Measurements from ENCODE around the gene SOX9.
"Not testable (repeated sequence)": the region's sequence is repeated elsewhere in the genome, so short reads cannot be mapped to it uniquely, and the experiment has no call there.

The SOX9 gene

DNA sequence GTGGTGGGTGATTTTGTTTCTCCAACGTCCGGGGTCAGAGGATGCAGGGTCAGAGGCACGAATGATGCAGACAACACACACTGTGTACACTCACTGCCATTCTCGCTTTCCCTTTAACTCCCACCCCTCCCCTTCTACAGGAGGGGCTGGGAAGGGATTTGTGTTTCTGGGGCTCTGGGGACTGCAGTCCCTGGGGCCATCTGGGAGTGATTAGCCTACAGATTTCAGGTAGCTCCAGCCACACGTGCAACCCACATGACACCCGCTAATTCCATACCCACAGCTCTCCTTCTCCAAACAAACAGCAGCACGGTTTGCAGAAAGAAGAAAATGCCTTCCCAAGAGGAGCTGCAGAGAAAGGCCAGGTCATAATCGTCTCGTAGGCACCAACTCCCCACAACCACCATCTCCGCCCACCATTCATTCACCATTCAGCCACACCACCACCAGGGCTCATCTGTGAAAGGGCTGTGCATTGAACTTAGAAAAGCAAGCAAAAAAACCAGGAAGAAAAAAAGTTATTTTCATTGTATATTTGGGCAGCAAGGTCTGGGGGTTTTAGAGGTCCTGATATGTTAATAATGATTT is 9.4 kb upstream of the SOX9 start:
- no peak for DNase-seq

DNA sequence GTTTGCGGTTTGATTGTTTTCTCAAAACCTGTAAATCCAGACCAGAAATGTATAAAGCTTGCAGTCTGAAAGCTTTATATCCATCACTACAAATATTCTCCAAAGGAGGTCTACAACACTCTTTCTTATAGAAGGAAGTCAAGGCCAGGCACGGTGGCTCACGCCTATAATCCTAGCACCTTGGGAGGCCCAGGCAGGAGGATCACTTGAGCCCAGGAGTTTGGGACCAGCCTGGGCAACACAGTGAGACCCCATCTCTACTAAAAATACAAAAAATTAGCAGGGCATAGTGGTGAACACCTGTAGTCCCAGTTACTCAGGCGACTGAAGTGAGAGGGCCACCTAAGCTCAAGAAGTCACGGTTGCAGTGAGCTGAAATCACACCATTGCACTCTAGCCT is 8.9 kb upstream of the SOX9 start:
- DNase-seq, result not testable (repeated sequence)

DNA sequence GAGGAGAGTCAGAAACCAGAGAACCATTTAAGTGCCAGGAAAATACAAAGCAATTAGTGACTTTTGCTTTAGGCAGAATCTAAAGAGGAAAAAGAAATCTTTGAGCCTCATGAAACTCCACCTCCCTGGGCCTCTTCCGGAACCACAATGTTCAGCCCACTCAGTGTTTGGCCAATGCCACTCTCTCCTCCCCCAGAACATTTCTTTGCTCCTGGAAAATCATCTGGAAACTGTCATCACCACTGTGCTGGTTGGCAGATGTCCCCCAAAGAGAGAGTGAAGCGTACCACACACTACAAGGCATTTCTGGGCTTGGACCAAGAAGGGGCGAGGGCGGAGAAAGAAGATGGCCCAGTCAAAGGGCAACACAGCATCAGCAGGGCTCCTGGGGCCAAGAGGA is 7.1 kb upstream of the SOX9 start:
- DNase-seq, result no peak

DNA sequence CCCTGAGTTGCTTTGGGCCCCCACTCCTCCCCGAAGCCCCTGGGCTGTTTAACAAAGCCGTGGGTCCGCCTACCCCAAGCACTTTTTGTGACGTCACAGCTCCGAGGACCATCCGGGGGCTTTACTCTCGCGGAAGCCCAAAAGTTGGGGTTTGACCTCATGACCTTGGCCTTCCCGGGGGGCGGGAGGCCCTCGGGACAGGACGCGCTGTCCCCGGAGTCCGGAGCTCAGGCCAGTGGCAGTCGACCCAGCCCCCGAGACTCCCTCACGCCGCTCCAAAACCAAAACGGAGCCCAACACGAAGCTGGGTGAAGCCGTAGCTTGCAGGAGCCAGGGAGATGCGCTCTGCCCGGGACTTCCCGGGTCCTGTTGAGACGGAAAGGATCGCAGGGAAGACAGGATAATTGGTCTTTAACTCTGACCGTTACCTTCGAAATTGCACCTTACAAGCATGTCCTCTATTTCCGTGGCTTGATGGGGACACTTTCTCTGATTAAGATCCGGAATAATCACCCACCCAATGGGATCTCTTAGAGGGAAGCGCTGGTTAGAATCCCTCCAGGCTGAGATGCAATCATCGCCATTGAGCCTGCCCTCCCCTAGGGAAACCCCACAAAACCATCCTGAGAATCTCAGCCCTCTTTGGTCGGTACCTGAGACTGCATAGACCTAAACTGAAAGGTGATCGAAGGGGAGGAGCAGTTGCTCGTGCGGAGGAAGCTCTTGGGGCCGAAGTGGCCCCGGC is 4.9 kb upstream of the SOX9 start:
- DNase-seq, result no peak

DNA sequence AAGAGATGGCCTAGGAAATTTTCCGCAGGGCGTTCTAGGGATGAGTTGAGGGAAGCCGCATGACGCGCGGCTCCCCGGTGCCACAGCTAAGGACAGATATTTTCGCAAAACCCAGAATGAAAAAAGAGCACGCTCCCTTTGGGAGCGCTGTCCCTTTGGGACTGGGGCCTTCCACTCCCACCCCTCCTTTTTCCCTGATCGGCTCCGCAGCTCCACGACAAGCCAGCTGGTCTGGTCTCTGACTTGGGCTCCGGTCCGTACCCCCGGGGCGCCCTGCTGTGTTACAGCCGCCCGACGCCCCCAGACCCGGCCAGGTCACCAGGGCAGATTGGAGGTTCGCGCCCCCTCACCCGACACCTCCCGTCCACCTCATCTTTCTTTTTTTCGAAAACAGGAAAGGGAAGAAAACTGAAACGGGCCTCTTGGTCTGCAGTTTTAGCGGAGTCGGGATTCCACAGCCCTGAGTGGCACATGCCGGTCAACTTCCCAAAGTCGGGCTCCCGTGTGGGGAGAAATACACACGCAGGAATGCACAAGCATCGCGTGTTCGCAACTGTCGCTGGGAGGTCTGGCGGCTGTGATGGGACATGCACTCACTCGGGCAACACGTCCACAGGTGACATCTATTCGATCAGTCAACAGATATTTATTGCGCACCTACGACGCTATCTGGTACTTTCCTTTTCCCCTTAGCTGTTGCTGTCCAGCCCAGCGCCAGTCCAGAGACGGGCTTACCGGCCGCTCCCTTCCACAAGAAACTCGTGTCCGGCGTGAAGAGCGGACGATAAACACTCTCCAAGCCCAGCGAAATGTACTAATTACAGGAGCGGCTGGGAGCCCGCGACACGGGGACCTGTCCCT is 3.9 kb upstream of the SOX9 start:
- DNase-seq, result no peak

DNA sequence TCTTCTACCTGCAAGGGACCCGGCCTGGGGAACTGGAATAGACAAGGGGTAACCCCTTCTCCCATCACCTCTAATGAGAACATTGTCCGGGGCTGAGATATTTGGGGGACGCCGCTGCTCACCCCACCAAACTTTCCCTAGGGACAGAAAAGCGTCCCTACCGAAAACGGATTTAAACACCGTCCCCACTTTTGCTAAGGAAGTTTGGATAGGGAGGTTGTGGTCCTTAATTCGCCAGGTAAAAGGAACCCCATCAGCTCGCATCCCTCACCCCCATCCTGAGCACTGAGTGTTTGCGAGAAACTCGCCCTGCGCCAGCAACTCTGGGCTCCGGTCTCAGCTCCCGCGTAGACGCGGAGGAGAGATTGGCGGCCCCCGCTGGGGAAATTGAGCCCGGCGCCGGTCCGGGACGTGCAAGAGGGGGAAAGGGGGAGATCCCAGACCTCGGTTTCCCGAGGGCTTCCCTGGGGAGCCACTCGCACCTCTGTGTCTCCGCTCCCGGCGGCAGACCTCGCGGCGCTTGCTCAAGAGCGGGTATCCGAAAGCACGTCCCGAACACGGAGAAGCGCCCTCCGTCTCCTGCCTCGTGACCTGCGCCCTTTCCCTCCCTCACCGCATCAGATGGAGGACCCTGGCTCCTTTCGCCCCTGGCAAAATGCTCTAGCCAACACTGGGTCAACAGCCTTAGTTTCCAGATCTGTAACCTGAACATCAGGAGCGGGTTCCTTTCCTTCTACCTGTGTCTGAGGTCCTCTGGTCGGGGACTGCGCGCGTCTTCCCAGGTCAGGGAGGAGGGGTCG is 3.1 kb upstream of the SOX9 start:
- no peak for DNase-seq

DNA sequence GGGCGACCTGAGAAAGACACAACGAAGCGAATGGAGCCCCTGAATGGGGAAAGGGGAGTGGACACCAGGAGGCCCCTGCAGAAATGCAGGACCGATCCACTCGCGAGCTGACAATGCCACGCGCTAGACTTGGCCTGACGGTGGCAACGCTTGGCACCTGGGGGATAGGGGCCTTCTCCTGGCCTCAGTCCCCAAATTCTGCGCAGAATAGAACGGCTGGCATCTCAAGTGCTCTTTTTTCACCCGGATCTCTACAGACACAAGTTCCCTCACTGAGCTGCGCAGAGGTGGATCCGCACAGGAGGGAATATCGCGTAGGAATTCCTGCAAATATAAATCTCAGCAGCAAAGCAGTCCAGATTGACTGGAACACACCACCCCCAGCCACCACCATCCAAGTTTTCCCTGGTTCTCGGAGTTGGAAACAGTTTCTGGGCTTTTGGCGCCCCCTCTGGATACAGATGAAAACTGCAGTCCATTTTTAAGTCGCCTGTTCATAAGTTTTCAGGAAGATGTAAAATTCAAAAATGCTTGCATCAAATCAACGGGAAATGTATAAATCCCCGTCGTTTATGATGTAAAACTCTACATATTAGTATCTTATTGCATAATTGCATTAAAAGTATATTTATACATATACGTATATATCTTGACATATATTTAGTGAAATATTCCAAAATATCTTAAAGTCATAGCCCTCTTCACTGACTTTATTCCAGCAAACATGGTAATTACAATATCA is 2.3 kb upstream of the SOX9 start:
- peak; percentile 56 for DNase-seq

DNA sequence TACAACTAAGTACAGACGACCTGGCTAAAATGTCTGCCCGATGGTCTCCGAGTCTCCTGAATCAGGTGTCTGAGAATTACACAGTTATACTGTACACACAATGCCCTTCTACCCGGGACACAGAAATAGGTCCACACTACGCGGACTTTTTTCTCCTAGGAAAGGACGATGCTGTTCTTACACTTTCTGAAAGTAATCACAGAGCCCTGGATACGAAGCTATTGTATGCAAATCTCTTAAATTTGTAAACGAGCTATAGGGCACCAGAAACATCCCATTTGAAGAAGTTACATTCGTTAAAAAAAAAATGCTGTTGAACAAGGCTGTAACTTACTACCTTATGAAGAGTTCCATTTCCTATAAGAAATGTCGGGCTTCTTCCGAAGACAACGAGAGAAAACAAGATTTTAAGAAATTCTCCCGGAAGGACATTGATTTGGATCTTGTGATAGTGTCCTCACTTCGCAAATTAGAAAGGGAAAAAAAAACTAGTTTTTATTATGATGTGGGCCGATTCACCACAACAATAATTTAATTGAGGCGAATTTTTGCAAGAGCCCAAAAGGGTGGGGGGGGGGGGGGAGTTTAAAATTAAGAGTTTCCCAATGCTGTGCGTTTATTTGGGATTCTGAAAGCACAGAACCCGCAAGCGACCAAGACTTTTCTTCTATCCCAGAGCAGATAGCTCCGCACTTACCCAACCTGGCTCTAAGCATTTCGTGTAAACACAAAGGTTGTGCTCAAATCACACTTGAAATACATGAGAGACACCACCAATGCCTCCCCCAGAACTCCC is 1.5 kb upstream of the SOX9 start:
- no peak for DNase-seq

DNA sequence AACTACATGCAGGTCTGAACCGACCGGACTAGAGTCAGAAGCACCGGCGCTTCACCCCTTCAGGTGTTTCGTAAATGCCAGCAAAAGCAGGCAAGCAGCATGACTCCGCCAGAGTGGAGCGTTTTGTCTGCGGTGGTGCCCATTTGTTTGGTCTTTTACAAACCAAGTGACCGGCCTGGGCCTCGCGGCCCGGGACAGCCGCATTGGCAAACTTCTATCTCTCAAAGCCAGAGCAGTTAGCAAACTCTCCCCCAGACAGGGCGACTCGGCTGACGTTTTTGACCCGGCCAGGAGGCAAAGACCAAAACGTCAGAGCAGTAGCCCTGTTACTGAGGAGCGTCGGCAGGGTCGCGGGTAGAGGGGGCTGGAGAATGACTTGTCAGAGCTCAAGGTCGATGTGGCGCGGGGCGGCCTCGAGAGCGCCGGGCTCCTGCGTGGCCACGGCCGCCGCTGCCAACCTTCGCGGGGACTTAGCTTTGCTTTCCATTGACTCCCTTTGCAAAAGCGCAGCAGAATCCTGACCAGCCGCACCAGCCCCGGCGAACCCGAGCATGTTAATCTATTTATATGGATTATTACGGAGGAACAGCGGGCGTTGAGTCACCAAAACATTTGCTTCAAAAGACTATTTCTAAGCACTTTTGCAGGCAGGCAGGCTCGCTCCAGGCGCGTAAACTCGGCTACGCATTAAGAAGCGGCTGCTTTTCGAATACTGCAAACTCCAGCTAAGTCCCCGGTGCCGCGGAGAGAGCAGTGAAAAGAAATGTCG is 763 bp upstream of the SOX9 start:
- no peak for DNase-seq

DNA sequence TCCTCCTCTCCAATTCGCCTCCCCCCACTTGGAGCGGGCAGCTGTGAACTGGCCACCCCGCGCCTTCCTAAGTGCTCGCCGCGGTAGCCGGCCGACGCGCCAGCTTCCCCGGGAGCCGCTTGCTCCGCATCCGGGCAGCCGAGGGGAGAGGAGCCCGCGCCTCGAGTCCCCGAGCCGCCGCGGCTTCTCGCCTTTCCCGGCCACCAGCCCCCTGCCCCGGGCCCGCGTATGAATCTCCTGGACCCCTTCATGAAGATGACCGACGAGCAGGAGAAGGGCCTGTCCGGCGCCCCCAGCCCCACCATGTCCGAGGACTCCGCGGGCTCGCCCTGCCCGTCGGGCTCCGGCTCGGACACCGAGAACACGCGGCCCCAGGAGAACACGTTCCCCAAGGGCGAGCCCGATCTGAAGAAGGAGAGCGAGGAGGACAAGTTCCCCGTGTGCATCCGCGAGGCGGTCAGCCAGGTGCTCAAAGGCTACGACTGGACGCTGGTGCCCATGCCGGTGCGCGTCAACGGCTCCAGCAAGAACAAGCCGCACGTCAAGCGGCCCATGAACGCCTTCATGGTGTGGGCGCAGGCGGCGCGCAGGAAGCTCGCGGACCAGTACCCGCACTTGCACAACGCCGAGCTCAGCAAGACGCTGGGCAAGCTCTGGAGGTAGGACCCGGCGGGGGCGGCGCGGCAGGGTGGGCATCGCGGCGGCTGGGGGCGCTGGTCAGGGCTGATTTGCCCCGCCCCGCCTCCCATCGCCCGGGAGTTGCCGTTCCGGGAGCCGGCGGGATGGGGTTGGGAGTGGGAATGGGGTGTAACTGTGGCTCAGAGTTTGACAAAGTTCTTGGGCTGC is 567 bp downstream of the SOX9 start:
- DNase-seq, result no peak

DNA sequence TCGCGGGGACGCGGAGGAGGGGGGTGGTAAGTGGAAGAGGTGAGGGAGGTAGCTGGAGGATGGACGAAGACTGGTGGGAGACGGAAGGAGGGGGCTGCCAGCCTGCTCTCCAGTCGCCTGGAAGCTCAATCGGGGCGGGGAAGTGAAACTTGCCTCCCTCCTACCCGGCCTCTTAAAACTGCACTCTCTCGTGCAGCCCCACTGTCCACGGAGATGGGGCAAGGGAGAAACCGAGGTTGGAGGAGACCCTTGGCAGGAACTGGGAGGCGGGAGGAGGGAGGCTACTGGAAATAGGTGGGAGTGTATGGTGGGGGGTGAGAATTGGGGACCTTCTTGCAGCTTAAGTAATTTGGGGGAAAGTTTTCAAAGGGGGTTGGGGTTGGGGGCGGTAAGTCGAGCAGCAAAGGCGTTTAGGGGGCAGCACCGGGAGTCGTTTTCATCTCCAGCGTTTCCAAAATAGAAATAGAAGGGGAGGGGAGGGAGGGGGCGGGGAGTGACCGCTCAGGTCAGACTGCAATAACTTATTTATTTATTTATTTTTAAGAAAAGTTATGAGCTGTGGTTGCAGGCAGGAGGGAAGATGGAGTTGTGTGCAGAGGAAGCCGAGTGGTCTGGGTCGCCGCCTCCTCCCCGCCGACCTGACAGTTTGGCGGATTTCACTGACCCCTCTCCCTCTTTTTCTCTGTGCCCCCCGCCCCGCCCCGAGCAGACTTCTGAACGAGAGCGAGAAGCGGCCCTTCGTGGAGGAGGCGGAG is 1.4 kb downstream of the SOX9 start:
- no peak for DNase-seq

DNA sequence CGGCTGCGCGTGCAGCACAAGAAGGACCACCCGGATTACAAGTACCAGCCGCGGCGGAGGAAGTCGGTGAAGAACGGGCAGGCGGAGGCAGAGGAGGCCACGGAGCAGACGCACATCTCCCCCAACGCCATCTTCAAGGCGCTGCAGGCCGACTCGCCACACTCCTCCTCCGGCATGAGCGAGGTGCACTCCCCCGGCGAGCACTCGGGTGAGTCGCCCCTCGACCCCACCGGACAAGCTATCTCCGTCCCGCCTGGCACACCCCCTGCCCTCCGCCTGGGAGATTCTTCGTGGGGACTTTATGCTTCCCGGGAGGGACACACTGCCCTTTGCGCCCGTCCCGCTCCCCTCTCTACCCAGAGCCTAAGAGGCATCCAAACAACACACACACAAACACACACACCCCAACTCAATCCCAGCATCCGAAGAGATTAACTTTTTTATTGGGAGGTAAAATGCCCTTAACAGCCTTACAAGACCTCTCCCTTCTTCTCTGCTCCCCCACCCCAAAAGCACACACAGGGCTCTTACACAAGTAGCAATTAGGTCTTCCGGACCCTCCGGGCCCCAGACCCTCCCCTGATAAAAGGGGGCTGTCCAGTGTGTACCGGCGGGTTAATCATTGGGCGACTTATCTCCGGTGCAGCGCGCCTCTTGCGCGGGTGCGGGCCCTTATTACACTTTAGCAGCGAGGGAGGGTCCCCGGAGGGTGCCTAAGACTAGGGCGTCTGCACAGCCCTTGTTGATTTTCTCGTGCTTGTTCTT is 2.1 kb downstream of the SOX9 start:
- DNase-seq, result no peak

DNA sequence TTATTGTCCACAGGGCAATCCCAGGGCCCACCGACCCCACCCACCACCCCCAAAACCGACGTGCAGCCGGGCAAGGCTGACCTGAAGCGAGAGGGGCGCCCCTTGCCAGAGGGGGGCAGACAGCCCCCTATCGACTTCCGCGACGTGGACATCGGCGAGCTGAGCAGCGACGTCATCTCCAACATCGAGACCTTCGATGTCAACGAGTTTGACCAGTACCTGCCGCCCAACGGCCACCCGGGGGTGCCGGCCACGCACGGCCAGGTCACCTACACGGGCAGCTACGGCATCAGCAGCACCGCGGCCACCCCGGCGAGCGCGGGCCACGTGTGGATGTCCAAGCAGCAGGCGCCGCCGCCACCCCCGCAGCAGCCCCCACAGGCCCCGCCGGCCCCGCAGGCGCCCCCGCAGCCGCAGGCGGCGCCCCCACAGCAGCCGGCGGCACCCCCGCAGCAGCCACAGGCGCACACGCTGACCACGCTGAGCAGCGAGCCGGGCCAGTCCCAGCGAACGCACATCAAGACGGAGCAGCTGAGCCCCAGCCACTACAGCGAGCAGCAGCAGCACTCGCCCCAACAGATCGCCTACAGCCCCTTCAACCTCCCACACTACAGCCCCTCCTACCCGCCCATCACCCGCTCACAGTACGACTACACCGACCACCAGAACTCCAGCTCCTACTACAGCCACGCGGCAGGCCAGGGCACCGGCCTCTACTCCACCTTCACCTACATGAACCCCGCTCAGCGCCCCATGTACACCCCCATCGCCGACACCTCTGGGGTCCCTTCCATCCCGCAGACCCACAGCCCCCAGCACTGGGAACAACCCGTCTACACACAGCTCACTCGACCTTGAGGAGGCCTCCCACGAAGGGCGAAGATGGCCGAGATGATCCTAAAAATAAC is 3.0 kb downstream of the SOX9 start:
- no peak for DNase-seq

DNA sequence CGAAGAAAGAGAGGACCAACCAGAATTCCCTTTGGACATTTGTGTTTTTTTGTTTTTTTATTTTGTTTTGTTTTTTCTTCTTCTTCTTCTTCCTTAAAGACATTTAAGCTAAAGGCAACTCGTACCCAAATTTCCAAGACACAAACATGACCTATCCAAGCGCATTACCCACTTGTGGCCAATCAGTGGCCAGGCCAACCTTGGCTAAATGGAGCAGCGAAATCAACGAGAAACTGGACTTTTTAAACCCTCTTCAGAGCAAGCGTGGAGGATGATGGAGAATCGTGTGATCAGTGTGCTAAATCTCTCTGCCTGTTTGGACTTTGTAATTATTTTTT is 3.6 kb downstream of the SOX9 start:
- DNase-seq, result no peak

DNA sequence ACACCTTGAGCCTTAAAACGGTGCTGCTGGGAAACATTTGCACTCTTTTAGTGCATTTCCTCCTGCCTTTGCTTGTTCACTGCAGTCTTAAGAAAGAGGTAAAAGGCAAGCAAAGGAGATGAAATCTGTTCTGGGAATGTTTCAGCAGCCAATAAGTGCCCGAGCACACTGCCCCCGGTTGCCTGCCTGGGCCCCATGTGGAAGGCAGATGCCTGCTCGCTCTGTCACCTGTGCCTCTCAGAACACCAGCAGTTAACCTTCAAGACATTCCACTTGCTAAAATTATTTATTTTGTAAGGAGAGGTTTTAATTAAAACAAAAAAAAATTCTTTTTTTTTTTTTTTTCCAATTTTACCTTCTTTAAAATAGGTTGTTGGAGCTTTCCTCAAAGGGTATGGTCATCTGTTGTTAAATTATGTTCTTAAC is 4.4 kb downstream of the SOX9 start:
- no peak for DNase-seq

DNA sequence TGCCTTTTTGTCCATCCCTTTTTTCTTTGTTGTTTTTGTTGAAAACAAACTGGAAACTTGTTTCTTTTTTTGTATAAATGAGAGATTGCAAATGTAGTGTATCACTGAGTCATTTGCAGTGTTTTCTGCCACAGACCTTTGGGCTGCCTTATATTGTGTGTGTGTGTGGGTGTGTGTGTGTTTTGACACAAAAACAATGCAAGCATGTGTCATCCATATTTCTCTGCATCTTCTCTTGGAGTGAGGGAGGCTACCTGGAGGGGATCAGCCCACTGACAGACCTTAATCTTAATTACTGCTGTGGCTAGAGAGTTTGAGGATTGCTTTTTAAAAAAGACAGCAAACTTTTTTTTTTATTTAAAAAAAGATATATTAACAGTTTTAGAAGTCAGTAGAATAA is 4.9 kb downstream of the SOX9 start:
- no peak for DNase-seq

Data from hematopoietic multipotent progenitor cell treated with erythropoietin and hydrocortisone succinate and interleukin-3 and kit ligand, for 6 days (in vitro differentiated cells).